ENCODE results near the gene MAEA. TPM values are rescaled to one million over a fixed set of nuclear protein-coding genes. Genes with fewer than 3 reads are reported as not detected.

The MAEA gene
- total RNA-seq, 1 donor from 2014 or later: 38.2 TPM

DNA sequence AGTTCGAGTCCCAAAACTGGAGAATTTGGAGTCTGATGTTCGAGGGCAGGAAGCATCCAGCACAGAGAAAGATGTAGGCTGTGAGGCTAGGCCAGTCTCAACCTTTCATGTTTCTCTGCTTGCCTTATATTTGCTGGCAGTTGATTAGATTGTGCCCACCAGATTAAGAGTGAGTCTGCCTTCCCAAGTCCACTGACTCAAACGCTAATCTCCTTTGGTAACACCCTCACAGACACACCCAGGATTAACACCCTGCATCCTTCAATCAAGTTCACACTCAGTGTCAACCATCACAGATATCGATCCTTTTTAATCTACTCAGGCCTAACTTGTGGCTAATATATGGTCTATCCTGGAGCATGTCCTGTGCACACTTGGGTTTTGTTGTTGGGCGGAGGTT, 18.0 kb upstream of the MAEA start:
- Histone ChIP-seq H3K4me2 (no peak overlapping the region), H2AFZ (replicated peaks) (no peak overlapping the region), H3K27ac (no peak overlapping the region), H3K9me3 (ENCODE audit: low read depth) (peaks cover 5% of the 10 kb centered on the region), H4K20me1 (ENCODE audit: low read depth) (no peaks in the 10 kb centered on the region), H3K4me3 (no peak overlapping the region), H3F3A (ENCODE audit: low read depth) (no peaks in the 10 kb centered on the region), H3K4me1 (no peaks in the 10 kb centered on the region), H3K9ac (no peak overlapping the region), H3K79me2 (ENCODE audit: low read depth) (no peaks in the 10 kb centered on the region), H3K27me3 (no peaks in the 10 kb centered on the region), H3K36me3 (no peaks in the 10 kb centered on the region)
- Mint-ChIP-seq H3K36me3 (peaks cover 14% of the 10 kb centered on the region), H3K4me3 (no peak overlapping the region), H3K27me3 (ENCODE audit: insufficient read depth, low read depth) (peaks cover 7% of the 10 kb centered on the region), H3K9me3 (peaks cover 31% of the 10 kb centered on the region), H3K27ac (no peak overlapping the region), H3K4me1 (no peaks in the 10 kb centered on the region)
- no peak for DNase-seq (ENCODE audit: low spot score)
- TF ChIP-seq CTCF (IDR thresholded peaks at IDR 0.05): no peak
- TF ChIP-seq EZH2 (IDR thresholded peaks at IDR 0.05): no peak
- TF ChIP-seq EZH2phosphoT487 (IDR thresholded peaks at IDR 0.05): no peak

- TF ChIP-seq EZH2phosphoT487 (IDR thresholded peaks at IDR 0.05): no peak
- TF ChIP-seq EZH2 (IDR thresholded peaks at IDR 0.05): no peak
- no peak for TF ChIP-seq CTCF (IDR thresholded peaks at IDR 0.05)
These were observed 14.8 kb upstream of the MAEA start for GRCh38 chr4:1274871-1275270.

GRCh38 chr4:1276984-1277383, 12.7 kb upstream of the MAEA start:
- H3K4me1 ChIP-seq: no peaks in the 10 kb centered on the region
- DNase-seq (ENCODE audit: low spot score): no peak

More at GRCh38 chr4:1274871-1275270, 14.8 kb upstream of the MAEA start:
- no peak for DNase-seq (ENCODE audit: low spot score)
- no peak overlapping the region for H3K4me2 ChIP-seq
- no peak overlapping the region for H3K27ac ChIP-seq
- H3K36me3 Mint-ChIP-seq: peaks cover 7% of the 10 kb centered on the region
- H3K9me3 ChIP-seq (ENCODE audit: low read depth): no peaks in the 10 kb centered on the region
- H3K4me1 ChIP-seq: no peaks in the 10 kb centered on the region
- no peaks in the 10 kb centered on the region for H3K36me3 ChIP-seq
- peaks cover 7% of the 10 kb centered on the region for H3K27me3 Mint-ChIP-seq (ENCODE audit: insufficient read depth, low read depth)
- no peak overlapping the region for H3K27ac Mint-ChIP-seq
- peaks cover 6% of the 10 kb centered on the region for H3K27me3 ChIP-seq
- H3K4me3 Mint-ChIP-seq: no peak overlapping the region
- no peak overlapping the region for H3K9ac ChIP-seq
- H3K9me3 Mint-ChIP-seq: peaks cover 8% of the 10 kb centered on the region
- H3K79me2 ChIP-seq (ENCODE audit: low read depth): no peaks in the 10 kb centered on the region
- H3K4me1 Mint-ChIP-seq: no peaks in the 10 kb centered on the region
- H4K20me1 ChIP-seq (ENCODE audit: low read depth): no peaks in the 10 kb centered on the region
- H3F3A ChIP-seq (ENCODE audit: low read depth): no peaks in the 10 kb centered on the region
- H3K4me3 ChIP-seq: no peak overlapping the region
- H2AFZ ChIP-seq (replicated peaks): no peak overlapping the region

More at GRCh38 chr4:1276984-1277383, 12.7 kb upstream of the MAEA start:
- Histone ChIP-seq H3K27ac (no peak overlapping the region), H3K36me3 (no peaks in the 10 kb centered on the region), H3F3A (ENCODE audit: low read depth) (no peaks in the 10 kb centered on the region), H3K9me3 (ENCODE audit: low read depth) (no peaks in the 10 kb centered on the region), H3K4me3 (no peak overlapping the region), H3K9ac (no peak overlapping the region), H2AFZ (replicated peaks) (no peak overlapping the region), H3K79me2 (ENCODE audit: low read depth) (no peaks in the 10 kb centered on the region), H3K4me2 (no peak overlapping the region), H4K20me1 (ENCODE audit: low read depth) (no peaks in the 10 kb centered on the region), H3K27me3 (peaks cover 6% of the 10 kb centered on the region)
- Mint-ChIP-seq H3K4me1 (no peaks in the 10 kb centered on the region), H3K27ac (no peak overlapping the region), H3K36me3 (peaks cover 2% of the 10 kb centered on the region), H3K4me3 (no peak overlapping the region), H3K27me3 (ENCODE audit: insufficient read depth, low read depth) (peaks cover 5% of the 10 kb centered on the region), H3K9me3 (no peaks in the 10 kb centered on the region)
- TF ChIP-seq CTCF (IDR thresholded peaks at IDR 0.05) (no peak), EZH2phosphoT487 (IDR thresholded peaks at IDR 0.05) (no peak), EZH2 (IDR thresholded peaks at IDR 0.05) (no peak)
